Sigmoid colon (tissue), 4 donors: ENCODE data around the gene PTPRT.

Source experiments
- EP300 ChIP-seq, 4 donors: sonication (generic); formaldehyde crosslinking; IDR thresholded peaks; one replicate each; pipeline ENCODE4 v1.6.1; 2017; ENCODE audit warnings: antibody characterized with exemption in 4 of 4
- POLR2A ChIP-seq, 2 donors: fragments of 450-650 bp; IDR thresholded peaks; one replicate each; pipeline ENCODE4 v1.6.1; 2016; ENCODE audit warnings: antibody characterized with exemption in 2 of 2, mild to moderate bottlenecking in 2 of 2, moderate library complexity in 2 of 2
- POLR2AphosphoS5 ChIP-seq, 4 donors: sonication (generic); formaldehyde crosslinking; IDR thresholded peaks; one replicate each; pipeline ENCODE4 v1.6.1; 2017; ENCODE audit warnings: antibody characterized with exemption in 4 of 4
- TF ChIP-seq, protein P1 (sequence below), 4 experiments: fragments of 450-650 bp in 3 of 4; fragments of 200-600 bp in 1 of 4; IDR thresholded peaks; one replicate each; pipeline ENCODE4 v1.5.1; 2016 to 2019; ENCODE audit warnings: antibody characterized with exemption in 4 of 4, mild to moderate bottlenecking in 3 of 4, moderate library complexity in 2 of 4

DNA sequence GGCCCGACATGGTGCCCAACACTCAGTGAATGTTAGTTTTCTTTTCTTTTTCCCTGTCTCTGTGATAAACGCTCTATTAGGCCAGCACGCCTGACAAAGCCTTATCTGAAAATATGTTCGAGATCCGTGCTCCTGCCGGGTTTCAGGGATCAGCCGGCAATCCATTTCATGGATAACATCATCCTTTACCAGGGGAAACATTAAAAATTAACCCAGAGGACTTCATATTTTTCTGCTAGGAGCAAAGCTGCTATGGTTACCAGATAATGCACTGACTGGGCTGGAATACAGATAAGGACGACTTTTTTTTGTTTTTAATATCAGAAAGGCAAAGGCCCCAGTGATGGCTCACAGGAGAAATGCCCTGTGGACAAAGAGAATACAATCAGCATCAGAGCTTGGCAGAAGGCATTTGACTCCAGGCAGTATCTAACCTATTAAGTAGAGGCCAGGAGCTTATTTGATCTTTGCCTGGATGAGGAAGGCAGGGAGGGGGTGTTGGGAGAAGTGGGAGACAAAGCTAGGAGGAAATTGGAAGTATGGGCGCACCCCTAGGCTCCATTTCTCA lies 1089.5 kb downstream of the PTPRT start:
- TF ChIP-seq POLR2AphosphoS5 (IDR thresholded peaks at IDR 0.05) (no peak), POLR2A (IDR thresholded peaks at IDR 0.05) (no peak), EP300 (IDR thresholded peaks at IDR 0.05) (no peak)
- TF ChIP-seq, protein P1, sequence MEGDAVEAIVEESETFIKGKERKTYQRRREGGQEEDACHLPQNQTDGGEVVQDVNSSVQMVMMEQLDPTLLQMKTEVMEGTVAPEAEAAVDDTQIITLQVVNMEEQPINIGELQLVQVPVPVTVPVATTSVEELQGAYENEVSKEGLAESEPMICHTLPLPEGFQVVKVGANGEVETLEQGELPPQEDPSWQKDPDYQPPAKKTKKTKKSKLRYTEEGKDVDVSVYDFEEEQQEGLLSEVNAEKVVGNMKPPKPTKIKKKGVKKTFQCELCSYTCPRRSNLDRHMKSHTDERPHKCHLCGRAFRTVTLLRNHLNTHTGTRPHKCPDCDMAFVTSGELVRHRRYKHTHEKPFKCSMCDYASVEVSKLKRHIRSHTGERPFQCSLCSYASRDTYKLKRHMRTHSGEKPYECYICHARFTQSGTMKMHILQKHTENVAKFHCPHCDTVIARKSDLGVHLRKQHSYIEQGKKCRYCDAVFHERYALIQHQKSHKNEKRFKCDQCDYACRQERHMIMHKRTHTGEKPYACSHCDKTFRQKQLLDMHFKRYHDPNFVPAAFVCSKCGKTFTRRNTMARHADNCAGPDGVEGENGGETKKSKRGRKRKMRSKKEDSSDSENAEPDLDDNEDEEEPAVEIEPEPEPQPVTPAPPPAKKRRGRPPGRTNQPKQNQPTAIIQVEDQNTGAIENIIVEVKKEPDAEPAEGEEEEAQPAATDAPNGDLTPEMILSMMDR (IDR thresholded peaks at IDR 0.05), result no peak
